ENCODE measurements around the gene OAS2. TPM values are rescaled to one million over a fixed set of nuclear protein-coding genes. Genes with fewer than 3 reads are reported as not detected.

OAS2 gene
- total RNA-seq, 2 donors from 2014 or later: 1.6 to 2.3 TPM

- Histone ChIP-seq H3K27ac (no peak overlapping the region), H3K36me3 (replicated peaks in 1 of 2; ENCODE audit: insufficient read depth in 1 of 2, low read depth in 2 of 2) (no peaks in the 10 kb centered on the region), H3K9me3 (no peaks in the 10 kb centered on the region), H3K4me3 (no peak overlapping the region), H3K27me3 (no peaks in the 10 kb centered on the region), H3K4me1 (no peaks in the 10 kb centered on the region)
- intact Hi-C loops (cut with DNase I): no loop called here
- TF ChIP-seq POLR2A (IDR thresholded peaks at IDR 0.05): no peak
- TF ChIP-seq, protein P1, sequence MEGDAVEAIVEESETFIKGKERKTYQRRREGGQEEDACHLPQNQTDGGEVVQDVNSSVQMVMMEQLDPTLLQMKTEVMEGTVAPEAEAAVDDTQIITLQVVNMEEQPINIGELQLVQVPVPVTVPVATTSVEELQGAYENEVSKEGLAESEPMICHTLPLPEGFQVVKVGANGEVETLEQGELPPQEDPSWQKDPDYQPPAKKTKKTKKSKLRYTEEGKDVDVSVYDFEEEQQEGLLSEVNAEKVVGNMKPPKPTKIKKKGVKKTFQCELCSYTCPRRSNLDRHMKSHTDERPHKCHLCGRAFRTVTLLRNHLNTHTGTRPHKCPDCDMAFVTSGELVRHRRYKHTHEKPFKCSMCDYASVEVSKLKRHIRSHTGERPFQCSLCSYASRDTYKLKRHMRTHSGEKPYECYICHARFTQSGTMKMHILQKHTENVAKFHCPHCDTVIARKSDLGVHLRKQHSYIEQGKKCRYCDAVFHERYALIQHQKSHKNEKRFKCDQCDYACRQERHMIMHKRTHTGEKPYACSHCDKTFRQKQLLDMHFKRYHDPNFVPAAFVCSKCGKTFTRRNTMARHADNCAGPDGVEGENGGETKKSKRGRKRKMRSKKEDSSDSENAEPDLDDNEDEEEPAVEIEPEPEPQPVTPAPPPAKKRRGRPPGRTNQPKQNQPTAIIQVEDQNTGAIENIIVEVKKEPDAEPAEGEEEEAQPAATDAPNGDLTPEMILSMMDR (IDR thresholded peaks at IDR 0.05): no peak
- DNase-seq (no peak), ATAC-seq (no peak)
- 60 to 64% methylated on average over 4 of the region's 4 CpGs for WGBS, 2 donors
These were observed 40.7 kb downstream of the OAS2 start for GRCh38 chr12:113019025-113019424.

DNA sequence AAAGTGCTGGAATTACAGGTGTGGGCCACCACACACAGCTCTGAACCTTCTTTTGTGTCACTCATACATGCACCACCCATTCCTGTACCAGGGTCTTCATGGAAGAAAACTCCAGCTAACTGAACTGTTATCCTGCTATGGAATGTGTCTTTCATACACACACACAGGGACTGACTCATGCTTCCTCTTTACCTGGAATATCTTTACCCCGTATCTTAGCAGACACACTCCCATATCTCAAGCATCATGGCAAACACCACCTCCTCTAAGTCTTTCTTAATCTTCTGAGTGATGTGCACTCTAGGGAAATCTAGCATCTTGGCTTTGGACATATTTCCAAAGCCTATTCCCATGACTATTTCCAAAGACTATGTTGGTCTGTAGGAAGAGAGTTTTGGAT is 43.2 kb downstream of the OAS2 start:
- H3K27me3 ChIP-seq: no peaks in the 10 kb centered on the region
- ATAC-seq: no peak
- intact Hi-C loops (cut with DNase I): no loop called here

GRCh38 chr12:113022563-113023297 is 44.4 kb downstream of the OAS2 start:
- H3K4me1 ChIP-seq: no peaks in the 10 kb centered on the region
- 91% methylated on average over 3 of the region's 3 CpGs for WGBS, 2 donors
- H3K36me3 ChIP-seq (replicated peaks in 1 of 2; ENCODE audit: insufficient read depth in 1 of 2, low read depth in 2 of 2): no peaks in the 10 kb centered on the region
- H3K27me3 ChIP-seq: no peaks in the 10 kb centered on the region
- DNase-seq: no peak
- no peak overlapping the region for H3K4me3 ChIP-seq
- intact Hi-C loops (cut with DNase I): no loop called here
- TF ChIP-seq, protein P1 (IDR thresholded peaks at IDR 0.05): no peak
- no peak for TF ChIP-seq POLR2A (IDR thresholded peaks at IDR 0.05)
- H3K9me3 ChIP-seq: no peaks in the 10 kb centered on the region
- ATAC-seq: no peak
- H3K27ac ChIP-seq: no peak overlapping the region

More for the DNA sequence above, 43.2 kb downstream of the OAS2 start:
- Histone ChIP-seq H3K9me3 (no peaks in the 10 kb centered on the region), H3K36me3 (replicated peaks in 1 of 2; ENCODE audit: insufficient read depth in 1 of 2, low read depth in 2 of 2) (no peaks in the 10 kb centered on the region), H3K4me3 (no peak overlapping the region), H3K4me1 (no peaks in the 10 kb centered on the region), H3K27ac (no peak overlapping the region)
- TF ChIP-seq, protein P1 (IDR thresholded peaks at IDR 0.05): no peak
- TF ChIP-seq POLR2A (IDR thresholded peaks at IDR 0.05): no peak
- no peak for DNase-seq
- 77 to 81% methylated on average over 1 of the region's 1 CpG for WGBS, 2 donors

DNA sequence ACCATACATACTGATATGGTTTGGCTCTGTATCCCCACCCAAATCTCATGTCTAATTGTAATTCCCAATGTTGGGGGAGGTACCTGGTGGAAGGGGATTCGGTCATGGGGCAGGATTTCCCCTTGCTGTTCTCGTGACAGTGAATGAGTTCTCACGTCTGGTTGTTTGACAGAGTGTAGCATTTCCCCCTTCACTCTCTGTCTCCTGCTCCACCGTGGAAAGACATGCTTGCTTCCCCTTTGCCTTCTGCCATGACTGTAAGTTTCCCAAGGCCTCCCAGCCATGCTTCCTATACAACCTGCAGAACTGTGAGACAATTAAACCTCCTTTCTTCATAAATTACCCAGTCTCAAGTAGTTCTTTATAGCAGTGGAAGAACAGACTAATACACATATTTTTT is 49.4 kb downstream of the OAS2 start:
- Histone ChIP-seq H3K4me3 (no peak overlapping the region), H3K9me3 (no peaks in the 10 kb centered on the region), H3K4me1 (no peaks in the 10 kb centered on the region), H3K27me3 (no peaks in the 10 kb centered on the region), H3K27ac (no peak overlapping the region), H3K36me3 (replicated peaks in 1 of 2; ENCODE audit: insufficient read depth in 1 of 2, low read depth in 2 of 2) (no peaks in the 10 kb centered on the region)
- 56 to 66% methylated on average over 4 of the region's 4 CpGs for WGBS, 2 donors
- TF ChIP-seq, protein P1 (IDR thresholded peaks at IDR 0.05): no peak
- TF ChIP-seq POLR2A (IDR thresholded peaks at IDR 0.05): no peak
- ATAC-seq (no peak), DNase-seq (no peak)
- intact Hi-C loops (cut with DNase I): no loop called here

Data from body of pancreas (tissue), 4 donors.